ENCODE results near the gene NBEA. TPM values are rescaled to one million over a fixed set of nuclear protein-coding genes. Genes with fewer than 3 reads are reported as not detected.

The NBEA gene
- total RNA-seq, 3 donors from 2014 or later, result 3.5 to 27.2 (median 5.2) TPM

- no peaks in the 10 kb centered on the region for H3K36me3 ChIP-seq (ENCODE audit: low read depth)
- intact Hi-C loops (cut with DNase I, micrococcal nuclease), result no loop called here
- no peaks in the 10 kb centered on the region for H3K9me3 ChIP-seq
- H3K4me1 ChIP-seq (ENCODE audit: low read depth), result no peaks in the 10 kb centered on the region
- TF ChIP-seq CTCF (IDR thresholded peaks at IDR 0.05), result no peak
- ATAC-seq (no peak), DNase-seq (no peak)
- no peak overlapping the region for H3K4me3 ChIP-seq
Measured at GRCh38 chr13:35596321-35597030, 654.4 kb downstream of the NBEA start.

- intact Hi-C loops (cut with DNase I, micrococcal nuclease), result no loop called here
- Histone ChIP-seq H3K4me3 (no peak overlapping the region), H3K9me3 (no peaks in the 10 kb centered on the region)
Measured at GRCh38 chr13:35597451-35597850, 655.4 kb downstream of the NBEA start.

GRCh38 chr13:35598233-35598632 lies 656.2 kb downstream of the NBEA start:
- Histone ChIP-seq H3K9me3 (no peaks in the 10 kb centered on the region), H3K4me1 (ENCODE audit: low read depth) (no peaks in the 10 kb centered on the region), H3K4me3 (no peak overlapping the region), H3K36me3 (ENCODE audit: low read depth) (no peaks in the 10 kb centered on the region)
- ATAC-seq (no peak), DNase-seq (no peak)
- intact Hi-C loops (cut with DNase I, micrococcal nuclease), result no loop called here
- no peak for TF ChIP-seq CTCF (IDR thresholded peaks at IDR 0.05)

More at GRCh38 chr13:35597451-35597850, 655.4 kb downstream of the NBEA start:
- TF ChIP-seq CTCF (IDR thresholded peaks at IDR 0.05), result no peak
- no peaks in the 10 kb centered on the region for H3K36me3 ChIP-seq (ENCODE audit: low read depth)
- no peaks in the 10 kb centered on the region for H3K4me1 ChIP-seq (ENCODE audit: low read depth)
- DNase-seq (no peak), ATAC-seq (no peak)

GRCh38 chr13:35598790-35599369 lies 656.8 kb downstream of the NBEA start:
- no peak overlapping the region for H3K4me3 ChIP-seq
- intact Hi-C loops (cut with DNase I, micrococcal nuclease), result no loop called here
- ATAC-seq (no peak), DNase-seq (no peak)
- H3K9me3 ChIP-seq, result no peaks in the 10 kb centered on the region
- H3K4me1 ChIP-seq (ENCODE audit: low read depth), result no peaks in the 10 kb centered on the region
- TF ChIP-seq CTCF (IDR thresholded peaks at IDR 0.05), result no peak
- no peaks in the 10 kb centered on the region for H3K36me3 ChIP-seq (ENCODE audit: low read depth)

GRCh38 chr13:35599384-35599783 lies 657.3 kb downstream of the NBEA start:
- intact Hi-C loops (cut with DNase I, micrococcal nuclease), result no loop called here
- H3K9me3 ChIP-seq, result no peaks in the 10 kb centered on the region
- no peak overlapping the region for H3K4me3 ChIP-seq
- ATAC-seq (no peak), DNase-seq (no peak)
- H3K36me3 ChIP-seq (ENCODE audit: low read depth), result no peaks in the 10 kb centered on the region
- no peaks in the 10 kb centered on the region for H3K4me1 ChIP-seq (ENCODE audit: low read depth)
- no peak for TF ChIP-seq CTCF (IDR thresholded peaks at IDR 0.05)
